GM19099 (cell line): ENCODE data around the gene BMPR1A.

Experiments
- POLR2A ChIP-seq: IDR thresholded peaks from 3 replicates; pipeline ENCODE4 v1.6.1; 2011; ENCODE audit warnings: low read depth; ENCODE audit not compliant: insufficient read length; ENCODE audit errors: extremely low read depth

BMPR1A gene

DNA sequence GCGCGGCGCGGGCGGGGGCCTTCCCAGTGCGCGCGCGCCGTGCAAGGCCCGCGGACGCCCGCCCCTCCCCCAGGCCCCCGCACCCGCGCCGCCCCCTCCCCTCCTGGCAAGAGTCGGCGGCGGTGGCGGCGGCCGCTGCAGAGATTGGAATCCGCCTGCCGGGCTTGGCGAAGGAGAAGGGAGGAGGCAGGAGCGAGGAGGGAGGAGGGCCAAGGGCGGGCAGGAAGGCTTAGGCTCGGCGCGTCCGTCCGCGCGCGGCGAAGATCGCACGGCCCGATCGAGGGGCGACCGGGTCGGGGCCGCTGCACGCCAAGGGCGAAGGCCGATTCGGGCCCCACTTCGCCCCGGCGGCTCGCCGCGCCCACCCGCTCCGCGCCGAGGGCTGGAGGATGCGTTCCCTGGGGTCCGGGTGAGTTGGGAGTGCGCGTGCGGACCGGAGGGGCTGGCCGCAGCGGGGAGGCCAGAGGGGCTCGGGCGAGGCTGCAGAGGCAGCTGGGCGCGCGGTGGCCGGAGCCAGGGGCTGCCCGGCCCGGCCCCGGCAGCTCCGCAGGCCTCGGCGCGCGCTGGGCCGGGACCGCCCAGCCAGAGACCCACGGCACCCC is at the start of gene BMPR1A:
Gene BMPR1A (plus strand): TSS at position 109 of the 602 bp plus-strand sequence. CDS start 119,400 bp downstream, outside the sequence.
- peak; percentile 2 for TF ChIP-seq POLR2A

GRCh38 chr10:86706977-86707376 is 49.4 kb upstream of the BMPR1A start:
- no peak for TF ChIP-seq POLR2A

DNA sequence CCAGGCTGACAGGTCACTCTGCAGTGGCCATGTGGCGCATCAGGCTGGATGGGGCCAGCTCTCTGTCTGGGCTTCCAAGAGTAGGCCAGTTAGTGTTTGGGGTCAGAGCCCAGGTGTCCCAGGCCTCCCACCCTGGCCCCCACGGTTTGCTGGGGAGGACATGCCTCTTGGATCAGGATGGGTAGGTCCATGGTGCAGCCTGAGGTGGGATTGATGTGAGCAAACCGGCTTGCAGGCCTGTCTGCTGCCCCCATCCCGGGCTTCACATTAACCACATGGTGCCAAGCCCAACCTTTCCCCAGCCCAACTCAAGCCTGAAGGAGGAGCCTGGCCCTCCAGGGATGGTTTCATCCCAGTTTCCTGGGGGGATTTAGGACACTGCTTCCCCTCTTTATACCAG is 48.9 kb upstream of the BMPR1A start:
- TF ChIP-seq POLR2A: no peak

DNA sequence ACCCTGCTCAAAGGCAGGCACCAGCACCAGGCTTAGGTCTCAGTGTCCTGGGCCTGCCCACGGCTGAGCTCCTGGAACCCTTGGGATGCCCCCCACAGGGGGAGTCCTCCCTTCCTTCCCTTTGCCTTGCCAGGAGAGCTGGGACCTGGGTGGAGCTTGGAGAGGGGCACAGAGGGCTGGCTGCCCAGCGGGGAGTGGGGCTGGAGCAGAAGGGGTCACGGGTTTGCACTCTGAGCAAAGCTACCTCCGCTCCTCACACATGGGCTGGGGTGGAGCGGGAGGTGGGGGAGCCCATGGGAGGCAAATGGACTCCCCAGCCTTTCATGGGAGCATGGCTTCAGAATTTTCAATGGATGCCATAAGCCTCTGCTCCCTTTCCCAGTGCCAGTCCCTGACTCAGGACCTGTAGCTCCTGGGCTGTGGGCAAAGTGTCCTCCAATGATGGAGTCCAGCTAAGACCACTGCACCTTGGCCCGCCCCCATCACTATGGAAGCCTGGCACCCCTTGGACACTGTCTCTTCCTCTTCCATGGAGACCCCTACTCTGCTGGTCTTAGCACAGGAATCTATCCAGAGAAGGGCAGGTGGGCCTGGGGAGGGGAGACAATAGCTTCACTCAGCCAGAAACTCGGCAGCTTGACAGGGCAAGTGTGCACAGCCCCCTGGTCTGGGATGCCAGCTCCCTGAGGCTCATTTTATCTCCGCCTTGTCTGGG is 48.2 kb upstream of the BMPR1A start:
- no peak for TF ChIP-seq POLR2A

- no peak for TF ChIP-seq POLR2A
Observed at GRCh38 chr10:86708783-86709380, 47.5 kb upstream of the BMPR1A start.

GRCh38 chr10:86709396-86710185 is 46.8 kb upstream of the BMPR1A start:
- TF ChIP-seq POLR2A: no peak

DNA sequence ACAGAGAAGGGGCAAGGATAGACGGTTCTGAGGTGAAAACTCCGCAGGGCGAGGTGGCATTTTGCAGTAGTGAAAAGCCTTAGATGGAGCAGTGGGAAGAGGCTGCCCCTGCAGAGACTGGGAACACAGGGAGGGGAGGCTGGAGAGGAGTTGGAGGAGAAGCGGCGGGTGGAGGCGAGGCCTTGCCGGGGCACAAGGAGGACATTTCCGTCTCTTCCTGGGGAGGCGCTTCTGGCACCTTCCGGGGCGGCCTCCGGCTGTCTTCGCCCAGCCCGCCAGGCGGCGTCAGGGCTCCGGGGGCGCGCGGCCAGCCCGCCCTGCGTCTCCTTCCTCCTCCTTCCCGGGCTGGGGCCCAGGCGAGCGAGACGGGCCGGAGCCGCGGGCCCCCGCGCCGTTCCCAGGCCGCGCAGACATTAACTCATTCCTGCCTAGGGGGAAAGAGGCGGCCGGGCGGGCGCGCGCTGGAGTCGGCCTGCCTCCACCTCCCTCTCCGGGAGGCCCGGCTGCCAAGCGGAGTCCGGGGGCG is 45.4 kb upstream of the BMPR1A start:
- peak; percentile 66 for TF ChIP-seq POLR2A

GRCh38 chr10:86711513-86712316 is 44.7 kb upstream of the BMPR1A start:
- TF ChIP-seq POLR2A: no peak

DNA sequence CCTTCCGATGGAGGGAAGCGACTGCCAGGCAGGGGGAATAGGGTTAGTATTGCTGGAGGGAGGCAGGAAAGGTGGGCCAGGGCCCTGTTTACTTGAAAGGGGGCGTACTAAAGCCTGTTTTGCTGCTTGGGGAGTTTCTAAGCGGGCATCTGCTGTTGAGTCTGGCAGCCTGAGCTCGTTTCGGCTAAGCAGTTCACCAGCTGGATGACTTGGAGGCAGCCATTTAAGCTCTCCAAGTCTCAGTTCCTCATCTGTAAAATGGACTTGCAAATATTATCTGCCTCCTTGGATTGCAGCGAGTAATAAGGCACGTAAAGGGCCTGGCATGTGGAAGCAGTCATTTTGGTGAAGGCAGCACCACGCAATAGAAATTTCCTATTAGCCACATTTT is 44.1 kb upstream of the BMPR1A start:
- TF ChIP-seq POLR2A: peak; percentile 21

GRCh38 chr10:86715156-86715795 is 41.1 kb upstream of the BMPR1A start:
- TF ChIP-seq POLR2A: no peak

GRCh38 chr10:86715836-86716235 is 40.6 kb upstream of the BMPR1A start:
- TF ChIP-seq POLR2A: no peak

DNA sequence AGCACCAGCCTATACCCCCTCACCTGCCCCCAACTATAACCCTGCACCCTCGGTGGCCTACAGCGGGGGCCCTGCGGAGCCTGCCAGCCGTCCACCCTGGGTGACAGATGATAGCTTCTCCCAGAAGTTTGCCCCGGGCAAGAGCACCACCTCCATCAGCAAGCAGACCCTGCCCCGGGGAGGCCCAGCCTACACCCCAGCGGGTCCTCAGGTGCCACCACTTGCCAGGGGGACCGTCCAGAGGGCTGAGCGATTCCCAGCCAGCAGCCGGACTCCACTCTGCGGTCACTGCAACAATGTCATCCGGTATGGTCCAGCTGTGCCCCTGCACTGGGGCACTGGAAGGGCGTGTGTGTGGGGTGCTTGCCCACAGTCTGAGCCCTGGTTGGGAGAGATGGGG is 40.0 kb upstream of the BMPR1A start:
- TF ChIP-seq POLR2A: no peak

DNA sequence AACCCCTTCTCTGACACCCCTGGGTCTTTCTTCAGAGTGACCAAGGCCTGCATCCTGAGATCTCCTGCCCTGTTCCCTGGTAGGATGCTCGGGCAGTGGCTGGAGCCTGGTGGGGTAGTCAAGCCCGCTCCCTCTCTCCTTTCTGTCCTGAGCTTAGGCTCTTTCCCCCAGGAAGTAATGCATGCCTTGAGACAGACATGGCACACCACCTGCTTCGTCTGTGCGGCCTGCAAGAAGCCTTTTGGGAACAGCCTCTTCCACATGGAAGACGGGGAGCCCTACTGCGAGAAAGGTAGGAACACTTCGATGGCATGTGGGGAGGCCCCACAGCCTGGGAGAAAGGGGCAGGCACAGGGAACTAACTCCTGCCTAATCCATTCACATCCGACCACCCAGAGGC is 37.9 kb upstream of the BMPR1A start:
- no peak for TF ChIP-seq POLR2A

- no peak for TF ChIP-seq POLR2A
Observed at GRCh38 chr10:86721232-86721631, 35.2 kb upstream of the BMPR1A start.
